B cell (primary cell): ENCODE data around the gene BBS1. TPM values are rescaled to one million over a fixed set of nuclear protein-coding genes. Genes with fewer than 3 reads are reported as not detected.
A peak's percentile ranks its signal among the peaks of the same experiment; 100 is the strongest.
"Not testable (repeated sequence)": the region's sequence is repeated elsewhere in the genome, so short reads cannot be mapped to it uniquely, and the experiment has no call there.

Experiments
- ATAC-seq: fragments of 200-7000 bp; cut with Tn5 transposase; one replicate; pipeline ENCODE4 v1.10.0; 2021; ENCODE audit warnings: low read depth, mild to moderate bottlenecking, moderate number of reproducible peaks, moderate library complexity
- CTCF ChIA-PET: fragments of 350-600 bp; sonication (Branson Sonifier 250); formaldehyde crosslinking; loops from one replicate; lab custom pipeline; 2021; ENCODE audit warnings: antibody characterized with exemption, inconsistent platforms; lab: Charles Lee
- POLR2A ChIA-PET: fragments of 350-600 bp; sonication (Branson Sonifier 250); formaldehyde crosslinking; loops from one replicate; lab custom pipeline; 2021; ENCODE audit warnings: antibody characterized with exemption; lab: Charles Lee
- DNase-seq: peaks from one replicate; pipeline ENCODE4 v3.0.0; 2013
- H2AFZ ChIP-seq: 2 replicates; pipeline ENCODE4 v1.6.1; 2012; ENCODE audit warnings: mild to moderate bottlenecking, low read depth, low read length; ENCODE audit not compliant: insufficient read depth, poor library complexity, severe bottlenecking
- H3K27ac ChIP-seq, 2 donors: 1 replicate in 1 of 2; 2 replicates in 1 of 2; pipeline ENCODE4 v1.5.1; 2012 to 2013; ENCODE audit warnings: low read length in 2 of 2, mild to moderate bottlenecking in 2 of 2, moderate library complexity in 1 of 2
- H3K27me3 ChIP-seq, 4 experiments: fragments of 200-600 bp in 1 of 4; sonication (generic) in 1 of 4; replicated peaks in 1 of 4; 1 replicate in 2 of 4; 2 replicates in 2 of 4; pipeline versions ENCODE4 v1.6.1 to v1.7.0; 2013 to 2016; ENCODE audit warnings: low read length in 3 of 4, mild to moderate bottlenecking in 2 of 4, mixed read lengths in 1 of 4, moderate library complexity in 1 of 4; ENCODE audit not compliant: insufficient read depth in 4 of 4, control insufficient read depth in 3 of 4; ENCODE audit errors: control extremely low read depth in 1 of 4
- H3K36me3 ChIP-seq, 2 experiments: replicated peaks in 1 of 2; 1 replicate in 1 of 2; 2 replicates in 1 of 2; pipeline versions ENCODE4 v1.6.1 to v1.7.1; 2013; ENCODE audit warnings: low read length in 1 of 2; ENCODE audit not compliant: insufficient read depth in 2 of 2, control insufficient read depth in 1 of 2; ENCODE audit errors: control extremely low read depth in 1 of 2, extremely low read depth in 1 of 2
- H3K4me1 ChIP-seq, 2 donors: fragments of 200-600 bp in 1 of 2; sonication (generic) in 1 of 2; 1 replicate in 1 of 2; 2 replicates in 1 of 2; pipeline versions ENCODE4 v1.5.1 to v1.6.1; 2013 to 2017; ENCODE audit warnings: low read length in 2 of 2; ENCODE audit not compliant: control insufficient read depth in 2 of 2, insufficient read depth in 2 of 2
- H3K4me2 ChIP-seq: replicated peaks from 2 replicates; pipeline ENCODE3; 2012; ENCODE audit warnings: mild to moderate bottlenecking, low read depth, low read length; ENCODE audit not compliant: poor library complexity, severe bottlenecking
- H3K4me3 ChIP-seq, 5 experiments: fragments of 200-600 bp in 1 of 5; sonication (generic) in 1 of 5; 1 replicate in 3 of 5; 2 replicates in 2 of 5; pipeline versions ENCODE4 v1.5.1 to v1.7.0; 2011 to 2016; ENCODE audit warnings: low read length in 4 of 5, mild to moderate bottlenecking in 4 of 5, low read depth in 2 of 5, control low read depth in 1 of 5, moderate library complexity in 1 of 5; ENCODE audit not compliant: insufficient read depth in 1 of 5; ENCODE audit errors: control extremely low read depth in 1 of 5, extremely low read depth in 1 of 5
- H3K79me2 ChIP-seq: fragments of 200-600 bp; sonication (generic); one replicate; pipeline ENCODE4 v1.6.0; 2016; ENCODE audit warnings: low read length; ENCODE audit not compliant: control insufficient read depth, insufficient read depth
- H3K9ac ChIP-seq: fragments of 200-600 bp; sonication (generic); 2 replicates; pipeline ENCODE4 v1.6.1; 2017; ENCODE audit warnings: mild to moderate bottlenecking, low read length, moderate library complexity
- H3K9me3 ChIP-seq, 3 donors: one replicate each; pipeline versions ENCODE4 v1.6.1 to v1.7.1; 2013; ENCODE audit warnings: low read length in 2 of 3; ENCODE audit not compliant: control insufficient read depth in 2 of 3, insufficient read depth in 1 of 3; ENCODE audit errors: control extremely low read depth in 1 of 3
- H4K20me1 ChIP-seq: 2 replicates; pipeline ENCODE4 v1.6.0; 2012; ENCODE audit warnings: mild to moderate bottlenecking, low read length; ENCODE audit not compliant: insufficient read depth, control insufficient read depth, poor library complexity, severe bottlenecking
- H3K27ac Mint-ChIP-seq: one replicate; pipeline ENCODE4 v1.8.0; 2021; ENCODE audit warnings: mixed read lengths
- H3K27me3 Mint-ChIP-seq: one replicate; pipeline ENCODE4 v1.8.0; 2021; ENCODE audit warnings: mixed read lengths
- H3K4me1 Mint-ChIP-seq: one replicate; pipeline ENCODE4 v1.8.0; 2021; ENCODE audit warnings: mixed read lengths
- H3K4me3 Mint-ChIP-seq: one replicate; pipeline ENCODE4 v1.8.0; 2021; ENCODE audit warnings: mixed read lengths
- H3K9me3 Mint-ChIP-seq: one replicate; pipeline ENCODE4 v1.8.0; 2022; ENCODE audit warnings: mixed read lengths; ENCODE audit not compliant: insufficient read depth
- CTCF ChIP-seq: fragments of 200-600 bp; IDR thresholded peaks from one replicate; pipeline ENCODE4 v1.8.0; 2022; ENCODE audit warnings: antibody characterized with exemption, mild to moderate bottlenecking
- EZH2 ChIP-seq: IDR thresholded peaks from 2 replicates; pipeline ENCODE4 v1.6.1; 2012; ENCODE audit warnings: borderline replicate concordance, low read depth, mild to moderate bottlenecking, moderate library complexity, low read length; ENCODE audit not compliant: insufficient read depth, poor library complexity, severe bottlenecking
- WGBS: methylation state at CpG from one replicate; pipeline ENCODE4 v1.1.5; 2013; ENCODE audit warnings: missing lambda C conversion rate; ENCODE audit not compliant: insufficient coverage; 5-methylcytosine and 5-hydroxymethylcytosine counted together
- intact Hi-C: fragments of 100-400 bp; cut with micrococcal nuclease; formaldehyde crosslinking; loops from one replicate; pipeline ENCODE4 v1.10.0; 2022
- polyA plus RNA-seq: library from polyadenylated mRNA; depleted of rRNA; stranded (reverse); fragments of >200 nt; gene quantifications from 2 replicates; pipeline ENCODE4 v1.2.3, GENCODE V29; 2012
- total RNA-seq, 2 donors: library from RNA; stranded (reverse); fragments of 120-200 nt in 1 of 2; gene quantifications; 1 replicate in 1 of 2; 2 replicates in 1 of 2; pipeline versions ENCODE4 v1.2.3 to v1.2.4, GENCODE V29; 2013 to 2022

BBS1 gene
- total and polyA plus RNA-seq, 2 donors (not counting 1 experiment from before 2014, with no cell fraction given): 20.4 to 52.5 TPM

GRCh38 chr11:66543263-66544107 is 33.0 kb downstream of the BBS1 start:
- peak overlapping the region; percentile 33 for H3K9ac ChIP-seq
- TF ChIP-seq EZH2 (no peak), CTCF (peak; percentile 67)
- intact Hi-C loops: loop anchor here (1.0 kb wide), 1 partner anchor 135 kb away; no protein-coding TSS in a partner anchor

GRCh38 chr11:66544952-66545351 is 34.5 kb downstream of the BBS1 start:
- Mint-ChIP-seq H3K4me3 (peak overlapping the region; percentile 95), H3K4me1 (peaks cover 42% of the 10 kb centered on the region), H3K27ac (peak overlapping the region; percentile 89)
- ATAC-seq, H3K9me3 Mint-ChIP-seq, H3K79me2 ChIP-seq, H3K27me3 ChIP-seq, H3K9me3 ChIP-seq, intact Hi-C loops, H3K27me3 Mint-ChIP-seq, H4K20me1 ChIP-seq, DNase-seq: not testable (repeated sequence)
- peak overlapping the region; percentile 74 to 89 (median 83) for H3K4me3 ChIP-seq
- H3K36me3 ChIP-seq: peaks cover 0 to 20% of the 10 kb centered on the region in 2 experiments
- H3K4me2 ChIP-seq: peak overlapping the region; percentile 100
- peak overlapping the region; percentile 83 for H2AFZ ChIP-seq
- peaks cover 26 to 34% of the 10 kb centered on the region in 2 donors for H3K4me1 ChIP-seq
- 47% methylated on average over 3 of the region's 14 CpGs for WGBS
- peak overlapping the region; percentile 96 for H3K9ac ChIP-seq
- H3K27ac ChIP-seq: peak overlapping the region; percentile 51 to 91
- ChIA-PET POLR2A (interaction anchor here (1.5 kb wide), 1 partner anchor 94 kb away, joined by 3 read pairs; no protein-coding TSS in a partner anchor), CTCF (interaction anchor here (1.1 to 6.4 kb wide), 4 partner anchors 93 to 138 kb away, joined by 3 to 58 read pairs (median 6); partner anchors contain the start of genes RBM4 and RBM4B)

More at GRCh38 chr11:66543263-66544107, 33.0 kb downstream of the BBS1 start:
- Mint-ChIP-seq H3K9me3 (no peaks in the 10 kb centered on the region), H3K27me3 (no peaks in the 10 kb centered on the region), H3K4me1 (peaks cover 42% of the 10 kb centered on the region), H3K27ac (peak overlapping the region; percentile 89), H3K4me3 (peak overlapping the region; percentile 84)
- ATAC-seq: peak; percentile 59
- no peaks in the 10 kb centered on the region for H3K27me3 ChIP-seq
- POLR2A ChIA-PET: no interaction called here
- 19% methylated on average over 25 of the region's 26 CpGs for WGBS
- CTCF ChIA-PET: interaction anchor here (1.1 to 6.4 kb wide), 2 partner anchors 135 to 137 kb away, joined by 3 to 58 read pairs; partner anchors contain the start of gene RBM4B
- peak overlapping the region; percentile 72 for H2AFZ ChIP-seq
- peak overlapping the region; percentile 61 to 91 for H3K27ac ChIP-seq
- peak overlapping the region in 3 of 5 experiments; percentile 24 to 45 (median 27) for H3K4me3 ChIP-seq
- H3K4me1 ChIP-seq: peaks cover 26 to 34% of the 10 kb centered on the region in 2 donors
- H3K4me2 ChIP-seq: peak overlapping the region; percentile 100
- H3K36me3 ChIP-seq: peaks cover 0 to 27% of the 10 kb centered on the region in 2 experiments
- no peaks in the 10 kb centered on the region for H4K20me1 ChIP-seq
- H3K79me2 ChIP-seq: peaks cover 10% of the 10 kb centered on the region
- DNase-seq: peak; percentile 88
- no peaks in the 10 kb centered on the region for H3K9me3 ChIP-seq
